SK-MEL-5 (cell line): ENCODE measurements around the gene NLRC3. TPM values are rescaled to one million over a fixed set of nuclear protein-coding genes. Genes with fewer than 3 reads are reported as not detected.
"Not testable (repeated sequence)": the region's sequence is repeated elsewhere in the genome, so short reads cannot be mapped to it uniquely, and the experiment has no call there.

Experiments used
- DNase-seq: peaks from one replicate; pipeline ENCODE4 v3.0.0-alpha.2; 2016; ENCODE audit warnings: low read depth, low spot score
- in situ Hi-C: cut with HindIII; loops from 2 replicates; pipeline ENCODE4 v1.10.0; 2016; ENCODE audit warnings: low sequenced_read_pairs, high pct_unique_total_duplicates, low pct_unique_long_range_greater_than_20kb
- total RNA-seq: library from RNA; depleted of rRNA; stranded (reverse); fragments of >200 nt; shearing (Covaris generic); gene quantifications from 2 replicates; pipeline ENCODE4 v1.2.3, GENCODE V29; 2014

NLRC3 gene
- total RNA-seq, 1 experiment from 2014 or later = not detected

DNA sequence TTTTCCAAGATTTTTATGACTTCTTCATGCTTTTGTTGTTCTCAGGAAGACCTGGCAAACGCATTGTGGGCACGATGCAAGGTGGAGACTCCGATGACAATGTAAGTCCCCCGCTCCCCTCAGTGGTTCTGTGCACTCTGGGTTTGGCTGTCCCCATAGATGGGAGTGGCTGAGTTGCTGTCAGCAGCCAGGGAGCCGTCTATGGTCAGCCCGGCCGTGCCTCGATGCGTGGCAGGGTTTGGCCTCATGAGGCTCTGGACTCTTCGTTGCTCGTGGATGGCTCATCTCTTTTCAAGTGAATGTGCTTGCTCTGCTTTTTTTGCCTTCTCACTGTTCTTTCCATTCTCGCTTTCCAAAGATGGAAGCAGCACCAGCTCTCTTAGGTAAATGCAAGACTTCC, 44.5 kb downstream of the NLRC3 start:
- in situ Hi-C loops = no loop called here
- no peak for DNase-seq

- no peak for DNase-seq
- in situ Hi-C loops = no loop called here
Observed at GRCh38 chr16:3530371-3530914, 46.8 kb downstream of the NLRC3 start.

DNA sequence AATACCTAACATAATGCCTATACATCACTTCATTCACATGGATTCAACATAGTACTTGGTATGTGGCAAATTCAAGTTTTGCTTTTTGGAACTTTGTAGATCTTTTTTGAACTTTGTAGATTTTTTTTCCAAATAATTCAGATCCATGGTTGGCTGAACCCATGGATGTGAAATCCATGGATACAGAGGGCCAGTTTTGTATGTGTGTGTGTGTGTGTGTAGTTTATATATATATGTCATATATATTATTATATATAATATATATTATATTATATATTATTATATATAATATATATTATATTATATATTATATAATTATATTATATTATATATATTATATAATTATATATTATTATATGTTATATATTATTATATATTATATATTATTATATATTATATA, 48.0 kb downstream of the NLRC3 start:
- no peak for DNase-seq
- in situ Hi-C loops = no loop called here

- DNase-seq = no peak
- in situ Hi-C loops = no loop called here
Observed at GRCh38 chr16:3528406-3528805, 48.8 kb downstream of the NLRC3 start.

GRCh38 chr16:3527216-3527829, 49.9 kb downstream of the NLRC3 start:
- DNase-seq = peak; percentile 71
- in situ Hi-C loops = not testable (repeated sequence)

GRCh38 chr16:3525951-3526350, 51.3 kb downstream of the NLRC3 start:
- in situ Hi-C loops = no loop called here
- DNase-seq = no peak

DNA sequence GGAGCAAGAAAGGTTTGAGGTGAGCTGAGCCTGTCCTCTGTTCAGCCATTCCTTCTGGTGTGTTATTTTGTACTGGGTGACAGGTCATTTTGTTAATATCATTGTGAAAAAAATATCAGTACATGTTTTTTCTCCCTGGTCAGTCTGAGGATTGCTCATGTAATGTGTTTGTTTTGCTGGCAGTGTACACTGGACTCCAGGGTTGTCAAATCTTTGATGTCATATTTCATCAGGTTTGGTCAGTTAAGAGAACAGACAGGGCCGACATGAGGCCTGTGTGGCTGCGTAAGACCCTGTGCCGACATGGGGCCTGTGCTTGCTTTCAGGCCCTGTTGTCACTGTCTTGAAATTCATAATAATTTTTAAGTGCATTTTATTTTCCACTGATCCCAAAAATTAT, 53.9 kb downstream of the NLRC3 start:
- DNase-seq = no peak
- in situ Hi-C loops = no loop called here

GRCh38 chr16:3520841-3521240, 56.4 kb downstream of the NLRC3 start:
- DNase-seq = no peak
- in situ Hi-C loops = no loop called here

DNA sequence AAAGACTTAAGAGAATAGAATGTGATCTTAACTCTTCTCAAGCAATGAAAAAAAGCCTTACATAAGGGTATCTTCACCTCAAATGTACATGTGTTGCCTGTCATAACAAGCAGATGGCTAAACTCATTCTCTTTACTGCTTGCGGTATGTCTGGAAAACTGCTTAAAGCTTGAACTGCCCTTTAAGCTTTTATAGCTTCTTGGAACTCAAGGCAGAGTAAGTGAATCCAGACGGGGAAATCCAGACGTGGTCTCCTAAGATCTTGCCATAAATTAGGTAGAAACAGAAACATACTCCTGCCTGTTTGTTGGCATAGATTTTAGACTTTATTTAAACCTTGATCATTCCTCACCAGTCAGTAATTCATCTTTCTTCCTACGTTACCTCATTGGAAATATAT, 56.8 kb downstream of the NLRC3 start:
- in situ Hi-C loops = no loop called here
- no peak for DNase-seq

DNA sequence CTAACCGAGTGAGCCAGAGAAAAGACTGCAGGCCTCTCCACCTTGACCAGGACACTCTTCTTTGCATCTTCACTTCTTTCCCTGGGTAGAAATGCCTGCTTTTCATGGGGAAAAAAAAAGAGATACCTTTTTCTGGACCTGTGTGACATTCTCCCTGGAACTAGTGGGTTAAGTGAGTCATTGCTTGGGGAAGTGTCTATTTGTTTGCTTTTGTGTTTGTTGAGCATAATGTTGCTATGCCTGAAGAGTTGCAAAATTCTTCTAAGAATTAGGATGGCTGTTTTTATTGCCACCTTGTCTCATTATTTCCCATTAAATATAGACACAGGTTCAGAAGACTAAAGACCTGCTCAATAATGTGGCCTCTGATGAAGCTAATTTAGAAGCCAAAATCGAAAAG, 57.6 kb downstream of the NLRC3 start:
- DNase-seq = no peak
- in situ Hi-C loops = no loop called here

DNA sequence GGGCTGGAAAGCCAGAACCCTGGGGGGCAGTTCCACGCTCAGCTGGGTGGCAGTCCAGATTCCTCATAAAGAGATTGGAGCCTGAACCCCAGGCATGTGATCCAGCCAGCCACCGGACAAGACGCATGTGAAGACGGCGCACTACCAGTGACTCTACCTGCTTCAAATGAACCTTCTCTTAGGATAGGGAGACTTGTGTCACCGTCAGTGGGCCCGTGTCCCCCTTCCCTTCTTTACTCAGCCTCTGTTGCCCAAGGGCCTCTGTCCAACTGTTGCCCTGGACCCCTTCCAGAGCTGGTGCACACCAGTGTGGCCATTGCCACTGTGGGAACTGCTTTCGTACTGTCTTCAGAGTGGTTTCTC, 58.2 kb downstream of the NLRC3 start:
- in situ Hi-C loops = no loop called here
- DNase-seq = no peak

GRCh38 chr16:3518292-3518985, 58.8 kb downstream of the NLRC3 start:
- in situ Hi-C loops = no loop called here
- no peak for DNase-seq

DNA sequence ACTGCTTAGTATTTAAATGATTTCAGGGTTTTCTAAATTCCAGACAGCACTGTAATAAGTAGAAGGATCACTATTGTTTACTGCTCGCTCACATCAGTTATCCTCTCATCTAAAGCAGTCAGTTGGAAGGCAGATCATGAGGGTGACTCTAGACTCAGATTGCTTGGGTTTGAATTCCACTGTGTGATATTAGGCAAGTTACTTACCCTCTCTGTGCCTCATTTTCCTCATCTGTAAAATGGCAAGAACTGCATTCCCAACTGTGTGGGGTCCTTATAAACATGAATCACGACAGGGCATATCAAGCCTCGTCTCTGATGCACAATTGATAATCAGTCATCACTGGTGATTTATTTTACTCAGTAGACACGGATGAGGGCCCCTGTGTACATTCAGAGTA, 61.3 kb downstream of the NLRC3 start:
- in situ Hi-C loops = no loop called here
- no peak for DNase-seq

GRCh38 chr16:3514621-3515020, 62.6 kb downstream of the NLRC3 start:
- no peak for DNase-seq
- in situ Hi-C loops = no loop called here

GRCh38 chr16:3513892-3514583, 63.2 kb downstream of the NLRC3 start:
- no peak for DNase-seq
- in situ Hi-C loops = no loop called here

- in situ Hi-C loops = no loop called here
- DNase-seq = no peak
Observed at GRCh38 chr16:3511286-3512180, 65.7 kb downstream of the NLRC3 start.

GRCh38 chr16:3510416-3510815, 66.8 kb downstream of the NLRC3 start:
- in situ Hi-C loops = no loop called here
- no peak for DNase-seq

DNA sequence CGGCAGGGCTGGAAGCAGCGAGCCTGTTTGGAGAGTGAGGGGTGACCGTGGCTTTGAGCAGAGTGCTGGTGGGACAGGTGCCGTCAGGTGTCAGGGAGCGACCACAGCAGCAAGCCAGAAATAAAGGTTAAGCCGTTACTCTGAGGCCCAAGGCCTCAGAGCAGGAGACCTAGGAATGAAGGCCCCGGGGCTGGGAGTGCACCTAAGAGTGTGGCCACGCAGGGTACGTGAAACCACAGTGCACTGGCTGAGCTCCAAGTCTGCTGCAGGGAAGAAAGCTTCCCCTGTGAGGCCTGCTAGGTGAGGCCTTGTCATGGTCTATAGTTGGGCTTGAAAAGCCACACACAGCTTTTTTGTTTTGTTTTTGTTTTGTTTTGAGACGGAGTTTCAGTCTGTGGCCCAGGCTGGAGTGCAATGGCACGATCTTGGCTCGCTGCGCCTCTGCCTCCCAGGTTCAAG, 67.7 kb downstream of the NLRC3 start:
- in situ Hi-C loops = no loop called here
- DNase-seq = no peak
